ENCODE measurements around the gene MSMB.
"Not testable (repeated sequence)": the region's sequence is repeated elsewhere in the genome, so short reads cannot be mapped to it uniquely, and the experiment has no call there.

Gene MSMB

GRCh38 chr10:46046261-46046660 lies at the start of gene MSMB:
Gene MSMB (minus strand): TSS chr10:46046269. CDS start chr10:46046237, 32 bp downstream.
- Histone ChIP-seq H3K36me3 (ENCODE audit: insufficient read depth) (no peaks in the 10 kb centered on the region), H2AFZ (ENCODE audit: low read depth) (no peak within 1 kb of the TSS), H3K27ac (no peak within 1 kb of the TSS), H3K79me2 (ENCODE audit: insufficient read depth, low read depth) (no peaks in the 10 kb centered on the region), H3K4me1 (ENCODE audit: low read depth, poor library complexity, severe bottlenecking) (no peaks in the 10 kb centered on the region), H3K4me3 (IDR thresholded peaks at IDR 0.05; ENCODE audit: insufficient read depth, low read depth, low read length) (no peak within 1 kb of the TSS), H3K27me3 (ENCODE audit: insufficient read depth, low read depth) (no peaks in the 10 kb centered on the region), H3K9ac (no peak within 1 kb of the TSS), H4K20me1 (ENCODE audit: insufficient read depth) (no peaks in the 10 kb centered on the region), H3K4me2 (no peak within 1 kb of the TSS)
- TF ChIP-seq, protein P1, sequence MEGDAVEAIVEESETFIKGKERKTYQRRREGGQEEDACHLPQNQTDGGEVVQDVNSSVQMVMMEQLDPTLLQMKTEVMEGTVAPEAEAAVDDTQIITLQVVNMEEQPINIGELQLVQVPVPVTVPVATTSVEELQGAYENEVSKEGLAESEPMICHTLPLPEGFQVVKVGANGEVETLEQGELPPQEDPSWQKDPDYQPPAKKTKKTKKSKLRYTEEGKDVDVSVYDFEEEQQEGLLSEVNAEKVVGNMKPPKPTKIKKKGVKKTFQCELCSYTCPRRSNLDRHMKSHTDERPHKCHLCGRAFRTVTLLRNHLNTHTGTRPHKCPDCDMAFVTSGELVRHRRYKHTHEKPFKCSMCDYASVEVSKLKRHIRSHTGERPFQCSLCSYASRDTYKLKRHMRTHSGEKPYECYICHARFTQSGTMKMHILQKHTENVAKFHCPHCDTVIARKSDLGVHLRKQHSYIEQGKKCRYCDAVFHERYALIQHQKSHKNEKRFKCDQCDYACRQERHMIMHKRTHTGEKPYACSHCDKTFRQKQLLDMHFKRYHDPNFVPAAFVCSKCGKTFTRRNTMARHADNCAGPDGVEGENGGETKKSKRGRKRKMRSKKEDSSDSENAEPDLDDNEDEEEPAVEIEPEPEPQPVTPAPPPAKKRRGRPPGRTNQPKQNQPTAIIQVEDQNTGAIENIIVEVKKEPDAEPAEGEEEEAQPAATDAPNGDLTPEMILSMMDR (conservative IDR thresholded peaks at IDR 0.05; ENCODE audit: low read depth, low read length), result no peak

GRCh38 chr10:46094931-46095750 lies 49.1 kb upstream of the MSMB start:
- Histone ChIP-seq H3K79me2 (ENCODE audit: insufficient read depth, low read depth) (no peaks in the 10 kb centered on the region), H3K9ac (no peak overlapping the region), H3K4me1 (ENCODE audit: low read depth, poor library complexity, severe bottlenecking) (peaks cover 5% of the 10 kb centered on the region), H3K4me2 (no peak overlapping the region), H3K27ac (no peak overlapping the region), H3K4me3 (IDR thresholded peaks at IDR 0.05; ENCODE audit: insufficient read depth, low read depth, low read length) (no peak overlapping the region), H2AFZ (ENCODE audit: low read depth) (no peak overlapping the region), H3K36me3 (ENCODE audit: insufficient read depth) (no peaks in the 10 kb centered on the region), H3K27me3 (ENCODE audit: insufficient read depth, low read depth) (no peaks in the 10 kb centered on the region), H4K20me1 (ENCODE audit: insufficient read depth) (no peaks in the 10 kb centered on the region)
- TF ChIP-seq, protein P1 (conservative IDR thresholded peaks at IDR 0.05; ENCODE audit: low read depth, low read length), result no peak

DNA sequence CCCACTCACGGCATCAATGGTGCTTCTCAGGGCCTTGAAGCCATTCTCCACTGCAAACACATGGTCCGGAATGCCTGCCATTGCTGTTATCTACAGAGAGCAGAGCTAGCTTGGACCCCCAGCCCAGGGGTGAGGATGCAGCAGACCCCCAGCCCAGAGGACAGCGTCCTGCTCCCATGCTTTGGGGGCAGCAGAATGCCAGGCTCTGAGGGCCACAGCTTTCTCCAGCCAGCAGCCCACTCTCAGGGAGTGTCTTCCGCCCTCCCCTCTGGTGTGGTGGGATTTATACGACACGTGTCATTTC lies 48.1 kb upstream of the MSMB start:
- H3K4me3 ChIP-seq (IDR thresholded peaks at IDR 0.05; ENCODE audit: insufficient read depth, low read depth, low read length), result no peak overlapping the region

DNA sequence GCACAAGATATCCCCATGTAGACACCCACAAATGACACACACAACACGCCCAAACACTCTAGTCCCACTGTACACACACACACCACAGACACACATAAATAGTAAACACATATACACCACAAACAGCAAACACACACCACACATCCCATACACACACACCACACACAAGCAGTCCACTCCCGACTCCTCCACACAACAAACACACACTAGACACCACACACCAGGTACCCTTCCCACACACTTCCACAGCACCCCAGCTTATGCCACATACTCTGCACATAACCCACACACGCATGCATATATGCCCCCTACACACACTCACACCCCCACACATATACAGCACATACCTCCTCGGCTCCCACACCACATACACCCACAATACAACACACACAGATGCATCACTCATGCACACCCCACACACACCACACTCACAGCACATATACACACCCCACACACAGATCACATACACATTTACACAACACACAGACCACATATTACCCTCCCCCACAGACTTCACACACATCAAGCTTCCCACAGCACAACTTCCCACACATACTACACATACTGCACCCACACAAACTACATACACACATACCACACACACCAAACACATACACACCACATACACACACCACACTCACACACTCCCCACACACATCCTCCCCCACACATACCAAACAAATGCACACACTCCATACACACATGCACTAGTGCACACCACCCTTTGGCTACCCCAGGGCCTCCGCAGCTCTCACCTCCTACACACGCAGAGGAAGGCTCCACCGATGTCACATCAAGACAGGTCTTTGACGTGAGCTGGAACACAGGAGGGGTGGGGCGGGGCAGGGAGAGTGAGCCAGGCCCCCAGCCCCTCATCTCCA lies 47.5 kb upstream of the MSMB start:
- H3K4me3 ChIP-seq (IDR thresholded peaks at IDR 0.05; ENCODE audit: insufficient read depth, low read depth, low read length); H3K27ac ChIP-seq; H3K36me3 ChIP-seq (ENCODE audit: insufficient read depth); H2AFZ ChIP-seq (ENCODE audit: low read depth); H3K27me3 ChIP-seq (ENCODE audit: insufficient read depth, low read depth); H3K79me2 ChIP-seq (ENCODE audit: insufficient read depth, low read depth); H3K4me2 ChIP-seq; H3K9ac ChIP-seq; H4K20me1 ChIP-seq (ENCODE audit: insufficient read depth): not testable (repeated sequence)
- peaks cover 14% of the 10 kb centered on the region for H3K4me1 ChIP-seq (ENCODE audit: low read depth, poor library complexity, severe bottlenecking)

More for the DNA sequence above, 48.1 kb upstream of the MSMB start:
- Histone ChIP-seq H3K4me1 (ENCODE audit: low read depth, poor library complexity, severe bottlenecking) (peaks cover 9% of the 10 kb centered on the region), H3K4me2 (no peak overlapping the region), H3K27ac (no peak overlapping the region), H3K36me3 (ENCODE audit: insufficient read depth) (no peaks in the 10 kb centered on the region), H3K9ac (no peak overlapping the region), H3K79me2 (ENCODE audit: insufficient read depth, low read depth) (no peaks in the 10 kb centered on the region), H4K20me1 (ENCODE audit: insufficient read depth) (no peaks in the 10 kb centered on the region), H2AFZ (ENCODE audit: low read depth) (no peak overlapping the region), H3K27me3 (ENCODE audit: insufficient read depth, low read depth) (no peaks in the 10 kb centered on the region)
- TF ChIP-seq, protein P1 (conservative IDR thresholded peaks at IDR 0.05; ENCODE audit: low read depth, low read length), result no peak

Data from KMS-11 (cell line).